Keratinocyte (primary cell): ENCODE data around the gene TTLL6.

ENCODE experiments used
- EZH2 ChIP-seq: IDR thresholded peaks from one replicate; pipeline ENCODE4 v1.6.1; 2012; ENCODE audit warnings: inconsistent platforms, mild to moderate bottlenecking, low read length, moderate library complexity
- TF ChIP-seq, protein P1 (sequence below), 3 experiments: IDR thresholded peaks in 1 of 3; conservative IDR thresholded peaks in 1 of 3; optimal IDR thresholded peaks in 1 of 3; 2 replicates in 2 of 3; 3 replicates in 1 of 3; pipeline versions ENCODE3 to v1.5.1; 2011; ENCODE audit warnings: low read length in 3 of 3, mild to moderate bottlenecking in 3 of 3, moderate library complexity in 2 of 3, control low read depth in 1 of 3, inconsistent platforms in 1 of 3; ENCODE audit not compliant: insufficient read depth in 2 of 3; ENCODE audit errors: extremely low read depth in 1 of 3

GRCh38 chr17:48835971-48836370 lies 18.9 kb upstream of the TTLL6 start:
- no peak for TF ChIP-seq EZH2
- TF ChIP-seq, protein P1, sequence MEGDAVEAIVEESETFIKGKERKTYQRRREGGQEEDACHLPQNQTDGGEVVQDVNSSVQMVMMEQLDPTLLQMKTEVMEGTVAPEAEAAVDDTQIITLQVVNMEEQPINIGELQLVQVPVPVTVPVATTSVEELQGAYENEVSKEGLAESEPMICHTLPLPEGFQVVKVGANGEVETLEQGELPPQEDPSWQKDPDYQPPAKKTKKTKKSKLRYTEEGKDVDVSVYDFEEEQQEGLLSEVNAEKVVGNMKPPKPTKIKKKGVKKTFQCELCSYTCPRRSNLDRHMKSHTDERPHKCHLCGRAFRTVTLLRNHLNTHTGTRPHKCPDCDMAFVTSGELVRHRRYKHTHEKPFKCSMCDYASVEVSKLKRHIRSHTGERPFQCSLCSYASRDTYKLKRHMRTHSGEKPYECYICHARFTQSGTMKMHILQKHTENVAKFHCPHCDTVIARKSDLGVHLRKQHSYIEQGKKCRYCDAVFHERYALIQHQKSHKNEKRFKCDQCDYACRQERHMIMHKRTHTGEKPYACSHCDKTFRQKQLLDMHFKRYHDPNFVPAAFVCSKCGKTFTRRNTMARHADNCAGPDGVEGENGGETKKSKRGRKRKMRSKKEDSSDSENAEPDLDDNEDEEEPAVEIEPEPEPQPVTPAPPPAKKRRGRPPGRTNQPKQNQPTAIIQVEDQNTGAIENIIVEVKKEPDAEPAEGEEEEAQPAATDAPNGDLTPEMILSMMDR (optimal IDR thresholded peaks at IDR 0.05 in 1 of 3, IDR thresholded peaks at IDR 0.05 in 1 of 3, conservative IDR thresholded peaks at IDR 0.05 in 1 of 3; ENCODE audit: extremely low read depth in 1 of 3, insufficient read depth in 2 of 3, low read length in 3 of 3), result no peak
